ENCODE results near the gene DPH1. TPM values are rescaled to one million over a fixed set of nuclear protein-coding genes. Genes with fewer than 3 reads are reported as not detected.

The DPH1 gene
- total RNA-seq, 4 donors from 2014 or later: 27.4 to 41.8 (median 38.3) TPM

- H3K27me3 ChIP-seq: peaks cover 10 to 66% (median 19%) of the 10 kb centered on the region in 4 donors
Observed at GRCh38 chr17:2022647-2023240, 7.2 kb upstream of the DPH1 start.

DNA sequence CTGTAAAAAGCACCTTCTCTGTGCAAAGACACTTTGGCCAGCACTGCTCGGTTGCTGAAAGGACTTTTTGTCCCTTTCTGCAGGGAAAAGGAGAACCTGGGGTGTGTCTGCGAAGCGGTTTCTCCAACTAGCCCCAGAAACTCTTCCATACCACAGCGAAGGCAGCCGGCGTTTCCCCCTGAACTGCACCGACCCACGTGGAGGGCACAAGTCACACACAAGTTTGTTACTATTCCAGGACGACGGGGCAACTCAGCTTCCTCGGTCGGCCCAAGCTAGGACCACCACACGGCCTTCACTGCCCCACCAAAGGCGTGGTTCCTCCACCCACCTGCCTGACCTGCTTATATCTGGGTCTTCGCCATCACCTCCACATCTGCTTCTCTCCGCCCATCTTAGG, 6.7 kb upstream of the DPH1 start:
- Histone ChIP-seq H3K27ac (replicated peaks in 1 of 4) (no peak overlapping the region), H3K4me1 (peaks cover 25 to 40% (median 37%) of the 10 kb centered on the region in 4 donors), H3K9me3 (no peaks in the 10 kb centered on the region), H3K27me3 (peaks cover 10 to 66% (median 19%) of the 10 kb centered on the region in 4 donors), H3K4me3 (peak overlapping the region in 2 of 4 donors; percentile 53 to 62), H3K36me3 (no peaks in the 10 kb centered on the region)
- DNase-seq (ENCODE audit: extremely low spot score): no peak
- intact Hi-C loops (cut with DNase I): no loop called here
- no peak for TF ChIP-seq EP300 (IDR thresholded peaks at IDR 0.05)
- no peak for TF ChIP-seq POLR2A (IDR thresholded peaks at IDR 0.05; ENCODE audit: low read depth)
- TF ChIP-seq, protein P1, sequence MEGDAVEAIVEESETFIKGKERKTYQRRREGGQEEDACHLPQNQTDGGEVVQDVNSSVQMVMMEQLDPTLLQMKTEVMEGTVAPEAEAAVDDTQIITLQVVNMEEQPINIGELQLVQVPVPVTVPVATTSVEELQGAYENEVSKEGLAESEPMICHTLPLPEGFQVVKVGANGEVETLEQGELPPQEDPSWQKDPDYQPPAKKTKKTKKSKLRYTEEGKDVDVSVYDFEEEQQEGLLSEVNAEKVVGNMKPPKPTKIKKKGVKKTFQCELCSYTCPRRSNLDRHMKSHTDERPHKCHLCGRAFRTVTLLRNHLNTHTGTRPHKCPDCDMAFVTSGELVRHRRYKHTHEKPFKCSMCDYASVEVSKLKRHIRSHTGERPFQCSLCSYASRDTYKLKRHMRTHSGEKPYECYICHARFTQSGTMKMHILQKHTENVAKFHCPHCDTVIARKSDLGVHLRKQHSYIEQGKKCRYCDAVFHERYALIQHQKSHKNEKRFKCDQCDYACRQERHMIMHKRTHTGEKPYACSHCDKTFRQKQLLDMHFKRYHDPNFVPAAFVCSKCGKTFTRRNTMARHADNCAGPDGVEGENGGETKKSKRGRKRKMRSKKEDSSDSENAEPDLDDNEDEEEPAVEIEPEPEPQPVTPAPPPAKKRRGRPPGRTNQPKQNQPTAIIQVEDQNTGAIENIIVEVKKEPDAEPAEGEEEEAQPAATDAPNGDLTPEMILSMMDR (IDR thresholded peaks at IDR 0.05): no peak
- no peak for TF ChIP-seq POLR2AphosphoS5 (IDR thresholded peaks at IDR 0.05)
- WGBS: 48% methylated on average over 16 of the region's 16 CpGs

More at GRCh38 chr17:2022647-2023240, 7.2 kb upstream of the DPH1 start:
- 90% methylated on average over 13 of the region's 15 CpGs for WGBS
- no peak overlapping the region for H3K4me3 ChIP-seq
- no peaks in the 10 kb centered on the region for H3K36me3 ChIP-seq
- no peak overlapping the region for H3K27ac ChIP-seq (replicated peaks in 1 of 4)
- no peaks in the 10 kb centered on the region for H3K9me3 ChIP-seq
- TF ChIP-seq EP300 (IDR thresholded peaks at IDR 0.05): no peak
- intact Hi-C loops (cut with DNase I): no loop called here
- peaks cover 25 to 40% (median 37%) of the 10 kb centered on the region in 4 donors for H3K4me1 ChIP-seq
- no peak for DNase-seq (ENCODE audit: extremely low spot score)

- TF ChIP-seq POLR2A (IDR thresholded peaks at IDR 0.05; ENCODE audit: low read depth): no peak
- no peak for TF ChIP-seq EP300 (IDR thresholded peaks at IDR 0.05)
- TF ChIP-seq, protein P1 (IDR thresholded peaks at IDR 0.05): no peak
- no peak for TF ChIP-seq POLR2AphosphoS5 (IDR thresholded peaks at IDR 0.05)
- peaks cover 10 to 66% (median 19%) of the 10 kb centered on the region in 4 donors for H3K27me3 ChIP-seq
- no peaks in the 10 kb centered on the region for H3K9me3 ChIP-seq
- 2% methylated on average over 12 of the region's 85 CpGs for WGBS
- peaks cover 25 to 40% (median 37%) of the 10 kb centered on the region in 4 donors for H3K4me1 ChIP-seq
- no peaks in the 10 kb centered on the region for H3K36me3 ChIP-seq
- peak overlapping the region in 1 of 4 donors; percentile 6 for H3K27ac ChIP-seq (replicated peaks in 1 of 4)
- DNase-seq (ENCODE audit: extremely low spot score): no peak
- intact Hi-C loops (cut with DNase I): no loop called here
- H3K4me3 ChIP-seq: peak overlapping the region; percentile 53 to 65 (median 60)
Observed at GRCh38 chr17:2023692-2024571, 6.0 kb upstream of the DPH1 start.

- Histone ChIP-seq H3K27ac (replicated peaks in 1 of 4) (peak overlapping the region in 1 of 4 donors; percentile 36), H3K27me3 (peaks cover 10 to 68% (median 19%) of the 10 kb centered on the region in 4 donors), H3K4me1 (peaks cover 28 to 43% (median 41%) of the 10 kb centered on the region in 4 donors), H3K4me3 (peak overlapping the region; percentile 53 to 65 (median 60)), H3K36me3 (no peaks in the 10 kb centered on the region), H3K9me3 (no peaks in the 10 kb centered on the region)
- intact Hi-C loops (cut with DNase I): no loop called here
- TF ChIP-seq POLR2A (IDR thresholded peaks at IDR 0.05; ENCODE audit: low read depth) (no peak), POLR2AphosphoS5 (IDR thresholded peaks at IDR 0.05) (no peak), EP300 (IDR thresholded peaks at IDR 0.05) (no peak)
- TF ChIP-seq, protein P1 (IDR thresholded peaks at IDR 0.05): no peak
- DNase-seq (ENCODE audit: extremely low spot score): no peak
- WGBS: 0% methylated on average over 13 of the region's 73 CpGs
Observed at GRCh38 chr17:2024572-2025219, 5.3 kb upstream of the DPH1 start.

All from esophagus muscularis mucosa (tissue), 4 donors.